GM12878 (cell line): Measurements from ENCODE around the gene CD300A. TPM values are rescaled to one million over a fixed set of nuclear protein-coding genes. Genes with fewer than 3 reads are reported as not detected.
A peak's percentile ranks its signal among the peaks of the same experiment; 100 is the strongest.

Experiments used
- ATAC-seq: fragments of 200-7000 bp; cut with Tn5 transposase; 3 replicates; pipeline ENCODE4 v1.9.1; 2020; ENCODE audit warnings: mild to moderate bottlenecking, moderate library complexity
- BruUV-seq: library from RNA; stranded (reverse); fragments of 400-500 nt; replicated peaks from 2 replicates; lab custom pipeline; 2021; lab: Mats Ljungman, UMichigan
- CTCF ChIA-PET: fragments of 300-600 bp; sonication (Branson Sonifier 250); formaldehyde crosslinking; extraction: SDS; loops from one replicate; lab custom pipeline; 2021; ENCODE audit warnings: inconsistent platforms; lab: Yijun Ruan, JAX
- POLR2A ChIA-PET: fragments of 350-600 bp; formaldehyde crosslinking; extraction: SDS; loops from one replicate; lab custom pipeline; 2021; ENCODE audit warnings: inconsistent platforms; lab: Charles Lee
- RAD21 ChIA-PET: fragments of 300-600 bp; sonication (Branson Sonifier 250); formaldehyde crosslinking; loops from one replicate; lab custom pipeline; 2023; ENCODE audit warnings: antibody characterized with exemption; ENCODE audit not compliant: unreplicated experiment; lab: Charles Lee
- SMC1A ChIA-PET: fragments of 300-600 bp; sonication (Branson Sonifier 250); formaldehyde crosslinking; loops from one replicate; lab custom pipeline; 2023; ENCODE audit not compliant: unreplicated experiment, uncharacterized antibody; lab: Charles Lee
- DNase-seq: peaks from one replicate; pipeline ENCODE4 v3.0.0-alpha.2; 2011; ENCODE audit warnings: low read depth, low spot score
- FAIRE-seq: peaks from 3 replicates; lab custom pipeline; 2011; peaks lifted over from hg19 to GRCh38; lab: Jason Lieb, UNC
- H2AFZ ChIP-seq: 2 replicates; pipeline ENCODE4 v1.6.0; 2011; ENCODE audit warnings: low read depth, low read length, control low read depth; ENCODE audit not compliant: control insufficient read depth
- H3K27ac ChIP-seq: 2 replicates; pipeline ENCODE4 v1.5.1; 2011; ENCODE audit warnings: control low read depth; ENCODE audit not compliant: control insufficient read depth, insufficient read depth
- H3K27me3 ChIP-seq, 2 experiments: replicated peaks in 1 of 2; 2 replicates each; pipeline versions ENCODE4 v1.6.0 to v1.6.1; 2011; ENCODE audit warnings: low read length in 1 of 2; ENCODE audit not compliant: control insufficient read depth in 2 of 2, insufficient read depth in 2 of 2
- H3K36me3 ChIP-seq, 2 experiments: 2 replicates each; pipeline ENCODE4 v1.5.1; 2011; ENCODE audit warnings: low read length in 1 of 2; ENCODE audit not compliant: control insufficient read depth in 2 of 2, insufficient read depth in 2 of 2
- H3K4me1 ChIP-seq: 2 replicates; pipeline ENCODE4 v1.6.1; 2011; ENCODE audit warnings: mild to moderate bottlenecking, low read length, moderate library complexity, mixed read lengths; ENCODE audit not compliant: control insufficient read depth, insufficient read depth
- H3K4me2 ChIP-seq: 2 replicates; pipeline ENCODE4 v1.6.0; 2011; ENCODE audit warnings: control low read depth; ENCODE audit not compliant: control insufficient read depth, insufficient read depth
- H3K4me3 ChIP-seq: fragments of 200-600 bp; sonication (generic); 2 replicates; pipeline ENCODE4 v1.5.1; 2016
- H3K79me2 ChIP-seq: 2 replicates; pipeline ENCODE4 v1.6.0; 2011; ENCODE audit warnings: low read length; ENCODE audit not compliant: control insufficient read depth, insufficient read depth
- H3K9ac ChIP-seq: 2 replicates; pipeline ENCODE4 v1.8.0; 2011; ENCODE audit warnings: low read length, control low read depth, mixed read lengths; ENCODE audit not compliant: control insufficient read depth, insufficient read depth
- H3K9me3 ChIP-seq: replicated peaks from 3 replicates; pipeline ENCODE4 v1.5.1; 2011; ENCODE audit warnings: mild to moderate bottlenecking, low read length; ENCODE audit not compliant: control insufficient read depth, insufficient read depth
- H4K20me1 ChIP-seq: 2 replicates; pipeline ENCODE4 v1.6.0; 2011; ENCODE audit not compliant: control insufficient read depth, insufficient read depth
- CTCF ChIP-seq, 3 experiments: IDR thresholded peaks in 2 of 3; conservative IDR thresholded peaks in 1 of 3; 2 replicates each; pipeline ENCODE4 v1.5.1; 2011; ENCODE audit warnings: low read depth in 3 of 3, low read length in 3 of 3, mild to moderate bottlenecking in 3 of 3, control low read depth in 2 of 3, moderate library complexity in 2 of 3, inconsistent platforms in 1 of 3, mixed read lengths in 1 of 3; ENCODE audit not compliant: control insufficient read depth in 2 of 3, insufficient read depth in 1 of 3; ENCODE audit errors: extremely low read depth in 1 of 3
- POLR2AphosphoS5 ChIP-seq: IDR thresholded peaks from 2 replicates; pipeline ENCODE4 v1.6.1; 2011; ENCODE audit warnings: mild to moderate bottlenecking, low read length, inconsistent platforms
- WGBS: methylation state at CpG from one replicate; pipeline ENCODE4 v1.1.6; 2016; ENCODE audit warnings: low lambda C conversion rate; ENCODE audit not compliant: insufficient replicate concordance, insufficient coverage; ENCODE audit errors: missing lambda C conversion rate; 5-methylcytosine and 5-hydroxymethylcytosine counted together
- in situ Hi-C: fragments of 300-500 bp; cut with MboI; formaldehyde crosslinking; loops from 9 replicates; pipeline ENCODE4 v1.14.3; 2018; ENCODE audit warnings: mixed read lengths
- intact Hi-C: fragments of 100-400 bp; cut with micrococcal nuclease; formaldehyde crosslinking; loops from one replicate; pipeline ENCODE4 v1.14.2; 2022; ENCODE audit not compliant: unreplicated experiment
- polyA plus RNA-seq, 11 experiments: library from polyadenylated mRNA; depleted of rRNA in 4 of 11; unstranded in 6 of 11; stranded (reverse) in 5 of 11; fragments of >200 nt; fragmentation: Nextera tagmentation in 4 of 11; fragmentation: Illumina TruSeq in 1 of 11; extraction: Ambion mirVana in 4 of 11; extraction: Trizol in 1 of 11; gene quantifications; 1 replicate in 1 of 11; 2 replicates in 10 of 11; pipeline versions ENCODE4 v1.2.1 to v1.2.3, GENCODE V29; 2011 to 2016; ENCODE audit warnings: inconsistent platforms in 2 of 11, missing spikeins in 2 of 11, low read depth in 1 of 11
- total RNA-seq, 4 experiments: library from RNA; depleted of rRNA in 3 of 4; stranded (reverse); fragments of >200 nt in 3 of 4; fragmentation: Illumina TruSeq in 1 of 4; extraction: Trizol in 1 of 4; gene quantifications; 2 replicates each; pipeline versions ENCODE4 v1.2.1 to v1.2.3, GENCODE V29; 2013 to 2021

CD300A gene
- total and polyA plus RNA-seq, 10 of the 15 experiments (the other 5 are each of a cell fraction or from before 2014, with no cell fraction given): 10.6 to 128 (median 36.1) TPM

- H3K9ac ChIP-seq: no peak overlapping the region
- no peak overlapping the region for H2AFZ ChIP-seq
- no peak overlapping the region for H3K27ac ChIP-seq
- CTCF ChIA-PET: interaction anchor here (0.5 to 6.5 kb wide), 11 partner anchors 11 to 320 kb away, joined by 3 to 50 read pairs (median 4); no protein-coding TSS in a partner anchor
- in situ Hi-C loops (no loop called here), intact Hi-C loops (no loop called here)
- SMC1A ChIA-PET: interaction anchor here (1.2 to 2.9 kb wide), 6 partner anchors 9 to 92 kb away, joined by 3 to 9 read pairs (median 6); no protein-coding TSS in a partner anchor
- no peak for FAIRE-seq
- H3K79me2 ChIP-seq: peaks cover 83% of the 10 kb centered on the region
- no peak for DNase-seq
- peak overlapping the region; percentile 36 for H3K4me2 ChIP-seq
- 0 out of 2 replicates have a peak, but pooled peaks cover 2% of the 10 kb centered on the region for H3K4me1 ChIP-seq
- TSS peak; percentile 4 for BruUV-seq
- peaks cover 6% of the 10 kb centered on the region; the same call in 2 of the 3 replicates for H3K9me3 ChIP-seq
- 97% methylated on average over 3 of the region's 3 CpGs for WGBS
- TF ChIP-seq POLR2AphosphoS5: 0 out of 2 replicates have a peak, but pooled peaks have one; percentile 24
- TF ChIP-seq CTCF (IDR thresholded peaks at IDR 0.05 in 2 of 3, conservative IDR thresholded peaks at IDR 0.05 in 1 of 3; ENCODE audit: control insufficient read depth in 2 of 3, extremely low read depth in 1 of 3, insufficient read depth in 1 of 3, low read depth in 3 of 3, low read length in 3 of 3): no peak
- TF ChIP-seq, all 136 proteins: peak for 1
- Histone ChIP-seq H3K36me3 (peaks cover 22 to 28% of the 10 kb centered on the region in 2 experiments), H3K4me3 (peak overlapping the region; percentile 57), H4K20me1 (peaks cover 6% of the 10 kb centered on the region; the same call in 1 of the 2 replicates), H3K27me3 (no peaks in the 10 kb centered on the region)
- no peak for ATAC-seq
- RAD21 ChIA-PET: interaction anchor here (0.7 to 3.1 kb wide), 5 partner anchors 11 to 92 kb away, joined by 3 to 9 read pairs (median 7); no protein-coding TSS in a partner anchor
- POLR2A ChIA-PET: interaction anchor here (1.1 to 1.5 kb wide), 2 partner anchors 9 to 13 kb away, joined by 3 to 4 read pairs; no protein-coding TSS in a partner anchor
Measured at GRCh38 chr17:74471341-74471740, 4.9 kb downstream of the CD300A start.
